H9 (cell line): ENCODE results near the gene EXOC3L1. TPM values are rescaled to one million over a fixed set of nuclear protein-coding genes. Genes with fewer than 3 reads are reported as not detected.

Experiments
- DNase-seq: peaks from one replicate; pipeline ENCODE4 v3.0.0-alpha.2; 2017
- H2AFZ ChIP-seq: one replicate; pipeline ENCODE4 v1.6.1; 2013; ENCODE audit warnings: mild to moderate bottlenecking, low read length, control low read depth, moderate library complexity
- H2AK5ac ChIP-seq: 2 replicates; pipeline ENCODE4 v1.6.1; 2013; ENCODE audit warnings: low read length, control low read depth, mixed read lengths; ENCODE audit not compliant: insufficient read length
- H2BK120ac ChIP-seq: one replicate; pipeline ENCODE4 v1.6.1; 2013; ENCODE audit warnings: low read depth, mild to moderate bottlenecking, low read length, control low read depth, inconsistent platforms; ENCODE audit not compliant: poor library complexity, severe bottlenecking
- H2BK12ac ChIP-seq: 2 replicates; pipeline ENCODE4 v1.6.1; 2013; ENCODE audit warnings: low read length, control low read depth, mixed read lengths, low read depth; ENCODE audit not compliant: insufficient read length
- H2BK15ac ChIP-seq: 2 replicates; pipeline ENCODE4 v1.6.1; 2013; ENCODE audit warnings: low read depth, low read length, control low read depth
- H2BK20ac ChIP-seq: one replicate; pipeline ENCODE4 v1.6.1; 2013; ENCODE audit warnings: low read depth, mild to moderate bottlenecking, low read length, control low read depth, inconsistent platforms; ENCODE audit not compliant: poor library complexity, severe bottlenecking
- H2BK5ac ChIP-seq: 2 replicates; pipeline ENCODE4 v1.6.1; 2013; ENCODE audit warnings: low read length, control low read depth, mixed read lengths; ENCODE audit not compliant: insufficient read length
- H3K14ac ChIP-seq: 2 replicates; pipeline ENCODE4 v1.6.1; 2013; ENCODE audit warnings: low read length, control low read depth; ENCODE audit not compliant: insufficient read depth
- H3K18ac ChIP-seq: 2 replicates; pipeline ENCODE4 v1.6.1; 2013; ENCODE audit warnings: low read depth, mild to moderate bottlenecking, mixed read lengths, low read length, control low read depth; ENCODE audit not compliant: insufficient read length
- H3K23ac ChIP-seq: 2 replicates; pipeline ENCODE4 v1.6.1; 2013; ENCODE audit warnings: low read length, control low read depth, mixed read lengths, low read depth; ENCODE audit not compliant: insufficient read length
- H3K23me2 ChIP-seq: 2 replicates; pipeline ENCODE4 v1.6.1; 2013; ENCODE audit warnings: low read depth, mild to moderate bottlenecking, mixed read lengths, low read length, control low read depth; ENCODE audit not compliant: insufficient read length, poor library complexity, severe bottlenecking
- H3K27ac ChIP-seq: 2 replicates; pipeline ENCODE4 v1.5.1; 2013; ENCODE audit warnings: low read length, control low read depth, mixed read lengths, low read depth; ENCODE audit not compliant: insufficient read length
- H3K27me3 ChIP-seq: 2 replicates; pipeline ENCODE4 v1.6.1; 2013; ENCODE audit warnings: low read length, control low read depth, inconsistent platforms; ENCODE audit not compliant: insufficient read depth
- H3K4ac ChIP-seq: 2 replicates; pipeline ENCODE4 v1.6.1; 2013; ENCODE audit warnings: low read depth, mild to moderate bottlenecking, control low read depth, inconsistent platforms, low read length, moderate library complexity
- H3K4me1 ChIP-seq: 2 replicates; pipeline ENCODE4 v1.6.1; 2013; ENCODE audit warnings: low read length, control low read depth, inconsistent platforms; ENCODE audit not compliant: insufficient read depth
- H3K4me2 ChIP-seq: 2 replicates; pipeline ENCODE4 v1.6.1; 2013; ENCODE audit warnings: low read length, control low read depth, mixed read lengths; ENCODE audit not compliant: insufficient read length, insufficient read depth
- H3K56ac ChIP-seq: 2 replicates; pipeline ENCODE4 v1.6.1; 2013; ENCODE audit warnings: low read depth, mild to moderate bottlenecking, mixed read lengths, low read length, control low read depth; ENCODE audit not compliant: insufficient read length
- H3K79me1 ChIP-seq: 2 replicates; pipeline ENCODE4 v1.6.1; 2013; ENCODE audit warnings: low read depth, mild to moderate bottlenecking, moderate library complexity, low read length, control low read depth, inconsistent platforms; ENCODE audit not compliant: insufficient read depth, poor library complexity, severe bottlenecking
- H3K79me2 ChIP-seq: 2 replicates; pipeline ENCODE4 v1.6.1; 2013; ENCODE audit warnings: low read length, control low read depth, inconsistent platforms; ENCODE audit not compliant: insufficient read depth
- H3K9ac ChIP-seq: 2 replicates; pipeline ENCODE4 v1.6.1; 2013; ENCODE audit warnings: low read length, control low read depth, mixed read lengths; ENCODE audit not compliant: insufficient read length; ENCODE audit errors: extremely low read depth
- H3K9me3 ChIP-seq: one replicate; pipeline ENCODE4 v1.6.1; 2013; ENCODE audit warnings: low read depth, low read length, inconsistent platforms; ENCODE audit not compliant: control insufficient read depth
- H3T11ph ChIP-seq: one replicate; pipeline ENCODE4 v1.6.1; 2013; ENCODE audit warnings: mild to moderate bottlenecking, low read length, control low read depth, inconsistent platforms
- H4K20me1 ChIP-seq: one replicate; pipeline ENCODE4 v1.6.1; 2013; ENCODE audit not compliant: control insufficient read depth, insufficient read length, insufficient read depth
- H4K5ac ChIP-seq: 2 replicates; pipeline ENCODE4 v1.6.1; 2013; ENCODE audit warnings: low read depth, mild to moderate bottlenecking, mixed read lengths, low read length, control low read depth; ENCODE audit not compliant: insufficient read length
- H4K8ac ChIP-seq: replicated peaks from 2 replicates; pipeline ENCODE4 v1.6.1; 2013; ENCODE audit warnings: low read length, control low read depth, mixed read lengths, low read depth; ENCODE audit not compliant: insufficient read length
- H4K91ac ChIP-seq: 2 replicates; pipeline ENCODE4 v1.6.1; 2013; ENCODE audit warnings: low read depth, mild to moderate bottlenecking, moderate library complexity, mixed read lengths, low read length, control low read depth; ENCODE audit not compliant: insufficient read length
- H3K27ac Mint-ChIP-seq, 3 experiments: 2 replicates in 2 of 3; 3 replicates in 1 of 3; pipeline ENCODE4 v1.8.0; 2020 to 2021; ENCODE audit warnings: mixed read lengths in 3 of 3, mild to moderate bottlenecking in 1 of 3, moderate library complexity in 1 of 3
- H3K27me3 Mint-ChIP-seq: 2 replicates; pipeline ENCODE4 v1.8.0; 2021; ENCODE audit warnings: low read depth, mild to moderate bottlenecking, moderate library complexity, mixed read lengths
- H3K36me3 Mint-ChIP-seq, 3 experiments: 2 replicates in 2 of 3; 3 replicates in 1 of 3; pipeline ENCODE4 v1.8.0; 2020 to 2021; ENCODE audit warnings: low read depth in 3 of 3, mixed read lengths in 3 of 3; ENCODE audit not compliant: insufficient read depth in 1 of 3
- H3K4me1 Mint-ChIP-seq, 2 experiments: 2 replicates each; pipeline ENCODE4 v1.8.0; 2020; ENCODE audit warnings: mixed read lengths in 2 of 2
- H3K4me3 Mint-ChIP-seq, 2 experiments: 2 replicates in 1 of 2; 3 replicates in 1 of 2; pipeline ENCODE4 v1.8.0; 2020 to 2021; ENCODE audit warnings: mild to moderate bottlenecking in 2 of 2, mixed read lengths in 2 of 2, moderate library complexity in 1 of 2
- H3K9me3 Mint-ChIP-seq, 2 experiments: 2 replicates in 1 of 2; 3 replicates in 1 of 2; pipeline ENCODE4 v1.8.0; 2020; ENCODE audit warnings: mild to moderate bottlenecking in 2 of 2, mixed read lengths in 2 of 2, moderate library complexity in 1 of 2
- WGBS: extraction: QIAGEN DNeasy Blood & Tissue Kit; methylation state at CpG from one replicate; pipeline ENCODE4 v1.1.7; 2013; ENCODE audit warnings: missing lambda C conversion rate, low lambda C conversion rate, mixed read lengths; ENCODE audit not compliant: insufficient read length; ENCODE audit errors: extremely low coverage; 5-methylcytosine and 5-hydroxymethylcytosine counted together
- total RNA-seq: library from RNA; stranded (reverse); gene quantifications from 2 replicates; pipeline ENCODE4 v1.2.1, GENCODE V29; 2021
- TF ChIP-seq, protein P1 (sequence below): fragments of 200-600 bp; sonication (generic); conservative IDR thresholded peaks from 3 replicates; pipeline ENCODE4 v1.8.0; 2021; ENCODE audit warnings: antibody characterized with exemption, mild to moderate bottlenecking

The EXOC3L1 gene
- total RNA-seq, 1 experiment from 2014 or later = 3.3 TPM

DNA sequence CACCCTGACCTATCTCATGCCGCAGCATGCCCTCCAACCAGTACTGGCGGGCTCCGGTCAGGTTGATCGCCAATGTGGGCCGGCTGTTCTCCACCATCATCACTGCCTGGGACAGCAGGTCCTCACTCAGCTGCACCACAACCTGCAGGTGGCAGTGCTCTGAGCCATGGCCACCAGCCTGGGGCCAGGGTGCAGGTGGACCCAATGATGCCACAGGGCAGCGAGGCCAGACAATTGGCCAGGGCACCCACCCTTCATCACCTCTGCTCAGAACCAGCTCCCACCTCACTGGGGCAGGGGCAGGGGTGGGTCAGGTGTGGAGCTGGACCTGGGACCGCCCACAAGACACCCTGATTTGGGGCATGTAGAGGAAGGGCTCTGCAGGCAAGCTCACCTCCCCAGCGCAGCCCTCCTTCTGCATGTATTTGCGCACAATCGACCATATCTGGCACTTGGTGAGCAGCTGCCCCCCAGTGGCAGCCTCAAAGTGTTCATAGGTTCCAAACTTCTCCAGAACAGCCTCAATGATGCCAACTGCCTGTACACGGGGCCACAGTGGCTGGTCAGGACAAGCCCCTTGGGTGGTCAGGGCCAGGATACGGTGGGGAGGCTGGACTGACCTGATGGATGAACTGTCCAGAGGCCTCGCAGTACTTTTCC, 10.4 kb downstream of the EXOC3L1 start:
- no peak overlapping the region for H3K27ac Mint-ChIP-seq
- no CpG with 5 or more reads among the region's 13 CpGs for WGBS
- Histone ChIP-seq H2AK5ac (no peak overlapping the region), H2AFZ (no peak overlapping the region), H4K8ac (no peak overlapping the region), H3K9me3 (no peaks in the 10 kb centered on the region), H2BK120ac (no peak overlapping the region), H3K4ac (no peak overlapping the region), H3K79me1 (no peaks in the 10 kb centered on the region), H3K9ac (no peak overlapping the region), H3K4me1 (peaks cover 2% of the 10 kb centered on the region; the same call in 1 of the 2 replicates), H2BK15ac (no peak overlapping the region), H4K20me1 (no peaks in the 10 kb centered on the region), H2BK5ac (no peak overlapping the region), H2BK20ac (no peak overlapping the region), H3K14ac (no peak overlapping the region), H3K27ac (no peak overlapping the region), H3K18ac (no peak overlapping the region), H3K4me2 (no peak overlapping the region), H3K23ac (no peak overlapping the region), H3T11ph (no peak overlapping the region), H4K91ac (no peak overlapping the region), H4K5ac (no peak overlapping the region), H3K56ac (no peak overlapping the region), H3K27me3 (peaks cover 10% of the 10 kb centered on the region; the same call in 1 of the 2 replicates), H3K79me2 (no peaks in the 10 kb centered on the region), H2BK12ac (no peak overlapping the region), H3K23me2 (peaks cover 19% of the 10 kb centered on the region)
- peaks cover 14 to 15% of the 10 kb centered on the region in 2 experiments for H3K4me1 Mint-ChIP-seq
- H3K27me3 Mint-ChIP-seq = peaks cover 37% of the 10 kb centered on the region
- H3K9me3 Mint-ChIP-seq = no peaks in the 10 kb centered on the region
- peak overlapping the region in 1 of 2 experiments; percentile 39; a peak in 2 of 5 replicates for H3K4me3 Mint-ChIP-seq
- H3K36me3 Mint-ChIP-seq = peaks cover 0 to 7% (median 4%) of the 10 kb centered on the region in 3 experiments; a peak in 2 of 7 replicates
- TF ChIP-seq, protein P1, sequence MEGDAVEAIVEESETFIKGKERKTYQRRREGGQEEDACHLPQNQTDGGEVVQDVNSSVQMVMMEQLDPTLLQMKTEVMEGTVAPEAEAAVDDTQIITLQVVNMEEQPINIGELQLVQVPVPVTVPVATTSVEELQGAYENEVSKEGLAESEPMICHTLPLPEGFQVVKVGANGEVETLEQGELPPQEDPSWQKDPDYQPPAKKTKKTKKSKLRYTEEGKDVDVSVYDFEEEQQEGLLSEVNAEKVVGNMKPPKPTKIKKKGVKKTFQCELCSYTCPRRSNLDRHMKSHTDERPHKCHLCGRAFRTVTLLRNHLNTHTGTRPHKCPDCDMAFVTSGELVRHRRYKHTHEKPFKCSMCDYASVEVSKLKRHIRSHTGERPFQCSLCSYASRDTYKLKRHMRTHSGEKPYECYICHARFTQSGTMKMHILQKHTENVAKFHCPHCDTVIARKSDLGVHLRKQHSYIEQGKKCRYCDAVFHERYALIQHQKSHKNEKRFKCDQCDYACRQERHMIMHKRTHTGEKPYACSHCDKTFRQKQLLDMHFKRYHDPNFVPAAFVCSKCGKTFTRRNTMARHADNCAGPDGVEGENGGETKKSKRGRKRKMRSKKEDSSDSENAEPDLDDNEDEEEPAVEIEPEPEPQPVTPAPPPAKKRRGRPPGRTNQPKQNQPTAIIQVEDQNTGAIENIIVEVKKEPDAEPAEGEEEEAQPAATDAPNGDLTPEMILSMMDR = peak; percentile 7; the same call in 1 of the 3 replicates
- DNase-seq = peak; percentile 63
